ENCODE measurements around the gene TSPO2. TPM values are rescaled to one million over a fixed set of nuclear protein-coding genes. Genes with fewer than 3 reads are reported as not detected.

The TSPO2 gene
- total RNA-seq, 3 donors from 2014 or later, result not detected

DNA sequence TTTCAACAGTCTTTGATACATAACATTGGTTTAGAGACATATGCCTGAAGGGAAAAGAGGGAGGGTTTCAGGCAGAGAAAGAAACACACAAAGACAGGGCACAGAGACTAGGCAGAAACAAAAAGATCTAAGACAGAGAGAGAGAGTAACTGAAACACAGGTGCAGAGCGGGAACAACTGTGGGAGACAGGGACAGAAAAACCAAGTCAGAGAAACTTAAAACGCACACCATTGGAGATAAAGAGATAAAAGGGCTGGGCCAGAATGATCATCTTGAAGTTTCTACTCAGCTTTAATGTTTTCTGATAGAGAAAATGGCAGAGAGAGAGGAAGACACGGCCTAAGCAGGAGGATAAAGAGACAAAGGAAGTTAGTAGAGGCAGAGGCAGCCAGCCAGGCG is 15.0 kb upstream of the TSPO2 start:
- TF ChIP-seq, protein P1, sequence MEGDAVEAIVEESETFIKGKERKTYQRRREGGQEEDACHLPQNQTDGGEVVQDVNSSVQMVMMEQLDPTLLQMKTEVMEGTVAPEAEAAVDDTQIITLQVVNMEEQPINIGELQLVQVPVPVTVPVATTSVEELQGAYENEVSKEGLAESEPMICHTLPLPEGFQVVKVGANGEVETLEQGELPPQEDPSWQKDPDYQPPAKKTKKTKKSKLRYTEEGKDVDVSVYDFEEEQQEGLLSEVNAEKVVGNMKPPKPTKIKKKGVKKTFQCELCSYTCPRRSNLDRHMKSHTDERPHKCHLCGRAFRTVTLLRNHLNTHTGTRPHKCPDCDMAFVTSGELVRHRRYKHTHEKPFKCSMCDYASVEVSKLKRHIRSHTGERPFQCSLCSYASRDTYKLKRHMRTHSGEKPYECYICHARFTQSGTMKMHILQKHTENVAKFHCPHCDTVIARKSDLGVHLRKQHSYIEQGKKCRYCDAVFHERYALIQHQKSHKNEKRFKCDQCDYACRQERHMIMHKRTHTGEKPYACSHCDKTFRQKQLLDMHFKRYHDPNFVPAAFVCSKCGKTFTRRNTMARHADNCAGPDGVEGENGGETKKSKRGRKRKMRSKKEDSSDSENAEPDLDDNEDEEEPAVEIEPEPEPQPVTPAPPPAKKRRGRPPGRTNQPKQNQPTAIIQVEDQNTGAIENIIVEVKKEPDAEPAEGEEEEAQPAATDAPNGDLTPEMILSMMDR (IDR thresholded peaks at IDR 0.05), result no peak
- H3K9me3 ChIP-seq, result no peaks in the 10 kb centered on the region
- no peaks in the 10 kb centered on the region for H3K36me3 ChIP-seq
- peak overlapping the region; percentile 89 to 90 for H3K27ac ChIP-seq
- no peak for DNase-seq (ENCODE audit: low spot score in 2 of 2)
- intact Hi-C loops (cut with DNase I; ENCODE audit: low total_unique reads), result no loop called here
- H3K27me3 ChIP-seq, result no peaks in the 10 kb centered on the region
- H3K4me1 ChIP-seq, result no peaks in the 10 kb centered on the region
- peak overlapping the region; percentile 49 to 70 (median 59) for H3K4me3 ChIP-seq

DNA sequence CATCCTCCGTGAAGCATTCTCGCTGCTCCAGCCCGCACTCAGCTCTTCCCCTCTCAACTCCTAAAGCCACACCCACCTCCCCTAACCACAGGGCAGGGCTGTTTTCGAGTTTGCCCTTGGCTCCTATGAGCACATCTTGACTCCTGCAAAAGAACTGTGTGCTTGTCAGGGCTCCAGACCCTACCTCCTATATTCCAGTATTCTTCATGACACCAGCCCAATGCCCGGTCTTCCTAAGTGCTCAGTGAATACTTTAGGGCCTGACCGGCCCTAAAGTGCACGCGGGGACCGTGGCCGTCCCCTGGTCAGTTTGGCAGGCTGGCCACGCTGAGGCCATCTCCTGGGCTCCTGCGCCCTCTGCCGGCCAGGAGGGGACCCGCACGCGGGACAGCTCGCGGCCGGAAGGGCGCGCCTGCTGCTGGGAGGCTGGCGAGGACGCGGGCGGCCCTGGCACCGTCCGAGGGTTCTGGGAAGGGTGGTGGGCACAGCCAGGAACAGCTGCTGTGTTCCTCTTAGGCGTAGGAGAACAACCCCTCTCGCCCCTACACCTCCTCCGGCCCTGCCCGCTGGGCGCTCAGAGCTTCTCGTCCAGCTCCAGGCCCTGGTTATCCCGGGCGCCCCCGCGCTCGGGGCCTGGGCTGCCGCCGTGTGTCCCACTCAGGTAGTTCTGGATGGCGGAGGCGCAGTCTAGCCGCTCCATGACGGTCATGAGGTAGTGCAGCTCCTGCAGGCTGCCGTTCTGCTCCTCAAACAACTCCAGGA is 14.3 kb upstream of the TSPO2 start:
- intact Hi-C loops (cut with DNase I; ENCODE audit: low total_unique reads), result no loop called here
- no peaks in the 10 kb centered on the region for H3K4me1 ChIP-seq
- H3K27me3 ChIP-seq, result no peaks in the 10 kb centered on the region
- TF ChIP-seq POLR2AphosphoS5 (IDR thresholded peaks at IDR 0.05) (peak in 1 of 3 donors; percentile 36), POLR2A (IDR thresholded peaks at IDR 0.05) (no peak)
- TF ChIP-seq, protein P1 (IDR thresholded peaks at IDR 0.05), result peak; percentile 88 to 99 (median 98)
- H3K27ac ChIP-seq, result peak overlapping the region; percentile 89 to 90
- peak overlapping the region; percentile 49 to 70 (median 59) for H3K4me3 ChIP-seq
- H3K36me3 ChIP-seq, result no peaks in the 10 kb centered on the region
- DNase-seq (ENCODE audit: low spot score in 2 of 2), result peak; percentile 61 to 82
- no peaks in the 10 kb centered on the region for H3K9me3 ChIP-seq

DNA sequence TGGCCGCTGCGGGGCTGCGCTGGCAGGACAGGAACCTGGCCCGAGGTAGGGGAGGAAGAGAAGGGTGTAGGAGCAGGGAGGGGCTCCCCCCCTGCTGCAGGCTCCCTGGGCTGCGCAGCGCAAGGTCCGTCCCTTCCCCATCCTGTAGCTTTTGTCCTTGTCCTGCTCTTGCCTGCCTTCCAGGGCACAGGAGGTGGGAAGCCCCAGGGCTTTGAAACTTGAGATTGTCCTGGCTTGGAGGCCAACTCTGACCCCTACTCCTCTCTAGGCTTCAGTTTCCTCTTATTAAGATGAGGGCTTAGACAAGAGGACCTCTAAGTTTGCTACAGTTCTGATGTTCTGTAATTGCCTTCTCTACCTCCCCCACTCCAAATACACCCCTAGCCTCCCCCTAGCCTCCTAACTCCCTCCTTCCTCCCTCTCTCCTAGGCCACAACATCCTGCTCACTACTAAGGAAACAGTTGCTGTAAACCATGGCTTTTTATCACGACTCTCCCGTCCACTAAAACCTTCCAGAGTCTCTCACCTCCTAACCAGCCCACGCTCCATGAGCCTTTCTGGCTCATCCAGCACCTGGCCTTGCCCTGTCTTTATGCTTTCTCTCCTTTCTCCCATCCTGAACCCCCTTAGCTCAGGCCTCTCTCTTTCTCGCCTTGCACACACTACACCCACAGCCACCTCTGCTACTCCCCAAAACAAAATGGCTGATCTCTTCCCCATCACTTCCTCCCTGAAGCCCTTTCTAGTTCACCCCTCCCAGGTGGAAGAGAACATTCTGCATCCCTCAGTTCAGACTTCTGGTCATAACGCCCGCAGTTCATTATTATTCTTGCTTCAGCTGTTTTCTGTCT is 13.5 kb upstream of the TSPO2 start:
- Histone ChIP-seq H3K36me3 (no peaks in the 10 kb centered on the region), H3K9me3 (no peaks in the 10 kb centered on the region), H3K27me3 (no peaks in the 10 kb centered on the region), H3K27ac (peak overlapping the region; percentile 89 to 90), H3K4me3 (peak overlapping the region; percentile 49 to 70 (median 59)), H3K4me1 (no peaks in the 10 kb centered on the region)
- TF ChIP-seq POLR2A (IDR thresholded peaks at IDR 0.05) (no peak), POLR2AphosphoS5 (IDR thresholded peaks at IDR 0.05) (no peak)
- TF ChIP-seq, protein P1 (IDR thresholded peaks at IDR 0.05), result no peak
- intact Hi-C loops (cut with DNase I; ENCODE audit: low total_unique reads), result no loop called here
- DNase-seq (ENCODE audit: low spot score in 2 of 2), result no peak

DNA sequence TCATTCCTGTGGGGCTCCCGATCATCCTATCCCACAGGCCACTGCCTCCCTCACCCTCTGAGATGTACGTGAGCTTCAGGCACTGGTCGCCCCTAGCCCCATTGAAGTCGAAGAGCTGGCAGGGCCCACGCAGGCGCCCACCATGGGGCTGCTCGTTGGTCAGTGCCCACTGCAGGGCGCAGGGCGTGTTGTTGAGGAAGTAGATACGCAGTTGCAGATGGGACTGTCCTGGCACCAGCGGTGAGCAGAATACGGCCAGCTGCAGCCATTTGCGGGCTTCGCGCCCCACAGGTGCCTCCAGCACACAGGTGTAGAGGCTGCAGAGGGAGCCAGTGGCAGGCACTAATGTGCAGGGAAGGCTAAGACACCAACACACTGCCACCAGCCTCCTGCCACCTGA is 9.4 kb upstream of the TSPO2 start:
- no peaks in the 10 kb centered on the region for H3K27me3 ChIP-seq
- H3K4me3 ChIP-seq, result no peak overlapping the region
- intact Hi-C loops (cut with DNase I; ENCODE audit: low total_unique reads), result loop anchor here (10.0 kb wide), 1 partner anchor 1888 kb away; no protein-coding TSS in a partner anchor
- no peaks in the 10 kb centered on the region for H3K9me3 ChIP-seq
- no peak overlapping the region for H3K27ac ChIP-seq
- no peaks in the 10 kb centered on the region for H3K4me1 ChIP-seq
- DNase-seq (ENCODE audit: low spot score in 2 of 2), result no peak
- no peaks in the 10 kb centered on the region for H3K36me3 ChIP-seq
- TF ChIP-seq POLR2AphosphoS5 (IDR thresholded peaks at IDR 0.05) (no peak), POLR2A (IDR thresholded peaks at IDR 0.05) (no peak)
- TF ChIP-seq, protein P1 (IDR thresholded peaks at IDR 0.05), result no peak

DNA sequence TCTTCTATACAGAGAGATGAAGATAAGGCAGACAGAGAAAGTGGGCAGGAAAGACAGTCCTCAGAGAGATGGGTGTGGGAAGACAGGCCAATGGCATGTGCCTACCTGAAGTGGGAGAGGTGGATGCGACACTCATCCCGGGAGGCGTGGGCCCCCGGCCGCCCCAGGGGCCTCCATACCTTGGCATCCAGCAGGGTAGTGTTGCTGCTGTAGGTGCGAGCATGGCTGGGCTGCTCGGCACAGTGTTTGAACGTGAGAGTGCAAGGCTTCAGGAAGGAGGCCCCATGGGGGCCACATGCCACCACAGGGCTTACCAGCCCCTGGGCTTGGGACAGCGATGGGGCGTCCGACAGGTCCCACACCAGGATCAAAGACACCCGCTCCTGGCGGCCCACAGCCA is 8.5 kb upstream of the TSPO2 start:
- no peak overlapping the region for H3K4me3 ChIP-seq
- H3K9me3 ChIP-seq, result no peaks in the 10 kb centered on the region
- no peak overlapping the region for H3K27ac ChIP-seq
- no peaks in the 10 kb centered on the region for H3K4me1 ChIP-seq
- no peak for DNase-seq (ENCODE audit: low spot score in 2 of 2)
- H3K36me3 ChIP-seq, result no peaks in the 10 kb centered on the region
- no peaks in the 10 kb centered on the region for H3K27me3 ChIP-seq
- TF ChIP-seq, protein P1 (IDR thresholded peaks at IDR 0.05), result no peak
- intact Hi-C loops (cut with DNase I; ENCODE audit: low total_unique reads), result loop anchor here (10.0 kb wide), 1 partner anchor 1889 kb away; no protein-coding TSS in a partner anchor
